Lower lobe of right lung (tissue), 2 donors: ENCODE data around the gene ENOSF1. TPM values are rescaled to one million over a fixed set of nuclear protein-coding genes. Genes with fewer than 3 reads are reported as not detected.
A peak's percentile ranks its signal among the peaks of the same experiment; 100 is the strongest.
"Not testable (repeated sequence)": the region's sequence is repeated elsewhere in the genome, so short reads cannot be mapped to it uniquely, and the experiment has no call there.

Source experiments
- ATAC-seq, 2 donors: fragments of 200-7000 bp; cut with Tn5 transposase; one replicate each; pipeline ENCODE4 v1.9.1; 2020 to 2022; ENCODE audit warnings: mild to moderate bottlenecking in 2 of 2, moderate library complexity in 2 of 2
- DNase-seq: peaks from one replicate; pipeline ENCODE4 v3.0.0-alpha.2; 2020
- H3K27ac ChIP-seq: fragments of 200-600 bp; one replicate; pipeline ENCODE4 v1.8.0; 2022
- H3K27me3 ChIP-seq: fragments of 200-600 bp; one replicate; pipeline ENCODE4 v1.8.0; 2022; ENCODE audit warnings: low read depth
- H3K36me3 ChIP-seq: fragments of 200-600 bp; one replicate; pipeline ENCODE4 v1.8.0; 2022; ENCODE audit warnings: mild to moderate bottlenecking
- H3K4me1 ChIP-seq: fragments of 200-600 bp; one replicate; pipeline ENCODE4 v1.8.0; 2022
- H3K4me3 ChIP-seq: fragments of 200-600 bp; one replicate; pipeline ENCODE4 v1.8.0; 2022; ENCODE audit warnings: mild to moderate bottlenecking
- H3K9me3 ChIP-seq: fragments of 200-600 bp; one replicate; pipeline ENCODE4 v1.8.0; 2022
- intact Hi-C: fragments of 100-400 bp; cut with DNase I; formaldehyde crosslinking; loops from one replicate; pipeline ENCODE4 v1.11.0; 2022
- total RNA-seq: library from RNA; stranded (reverse); fragmentation: NEBNext Ultra II Directional; extraction: Animal tissue kit (Norgen Biotek cat#: 25700); gene quantifications from one replicate; pipeline ENCODE4 v1.2.1, GENCODE V29; 2021
- TF ChIP-seq, protein P1 (sequence below): fragments of 200-600 bp; IDR thresholded peaks from one replicate; pipeline ENCODE4 v1.8.0; 2022; ENCODE audit warnings: antibody characterized with exemption, mild to moderate bottlenecking
- donor health status: DM: no; HTN: yes; CAD: no; lungs with severe emphysema.

The ENOSF1 gene
- total RNA-seq, 1 donor from 2014 or later = 82.2 TPM

DNA sequence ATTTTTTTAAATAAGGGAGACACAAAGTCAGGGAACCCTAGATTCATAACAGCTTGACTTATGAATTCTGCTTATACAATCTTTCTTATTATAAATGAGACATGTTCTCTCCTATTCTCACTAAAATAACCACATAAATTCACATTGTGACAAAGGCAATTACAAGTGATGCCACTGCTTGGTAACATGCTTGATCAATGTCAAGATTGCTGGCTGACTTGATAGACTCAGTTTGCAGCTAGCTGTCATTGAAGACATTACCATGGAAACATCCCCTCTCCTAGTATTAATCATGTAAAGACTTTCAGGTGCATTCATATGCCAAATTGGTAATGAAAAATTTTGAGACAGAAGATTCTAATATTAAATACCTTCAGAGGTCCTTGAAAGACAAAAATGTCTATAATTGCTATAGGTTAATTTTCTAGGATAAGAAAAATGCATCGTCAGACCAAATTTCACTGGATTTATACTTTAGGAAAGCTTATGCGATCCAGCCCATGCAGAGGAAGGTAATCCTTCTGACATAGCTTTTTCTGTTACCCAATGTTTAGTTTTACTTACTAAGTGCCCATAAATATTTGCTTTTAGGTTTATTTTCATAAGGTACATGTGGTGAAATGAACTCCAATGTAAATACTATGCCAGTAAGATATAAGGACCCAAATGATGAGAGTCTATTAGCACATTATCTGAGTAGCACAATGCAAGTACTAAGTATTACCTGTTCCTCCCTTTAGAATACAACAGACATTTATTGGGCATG, 32.6 kb upstream of the ENOSF1 start:
- no peaks in the 10 kb centered on the region for H3K9me3 ChIP-seq
- no peak for DNase-seq
- no peak for ATAC-seq
- H3K4me1 ChIP-seq = no peaks in the 10 kb centered on the region
- no peak overlapping the region for H3K4me3 ChIP-seq
- no peak overlapping the region for H3K27ac ChIP-seq
- peaks cover 59% of the 10 kb centered on the region for H3K36me3 ChIP-seq
- TF ChIP-seq, protein P1, sequence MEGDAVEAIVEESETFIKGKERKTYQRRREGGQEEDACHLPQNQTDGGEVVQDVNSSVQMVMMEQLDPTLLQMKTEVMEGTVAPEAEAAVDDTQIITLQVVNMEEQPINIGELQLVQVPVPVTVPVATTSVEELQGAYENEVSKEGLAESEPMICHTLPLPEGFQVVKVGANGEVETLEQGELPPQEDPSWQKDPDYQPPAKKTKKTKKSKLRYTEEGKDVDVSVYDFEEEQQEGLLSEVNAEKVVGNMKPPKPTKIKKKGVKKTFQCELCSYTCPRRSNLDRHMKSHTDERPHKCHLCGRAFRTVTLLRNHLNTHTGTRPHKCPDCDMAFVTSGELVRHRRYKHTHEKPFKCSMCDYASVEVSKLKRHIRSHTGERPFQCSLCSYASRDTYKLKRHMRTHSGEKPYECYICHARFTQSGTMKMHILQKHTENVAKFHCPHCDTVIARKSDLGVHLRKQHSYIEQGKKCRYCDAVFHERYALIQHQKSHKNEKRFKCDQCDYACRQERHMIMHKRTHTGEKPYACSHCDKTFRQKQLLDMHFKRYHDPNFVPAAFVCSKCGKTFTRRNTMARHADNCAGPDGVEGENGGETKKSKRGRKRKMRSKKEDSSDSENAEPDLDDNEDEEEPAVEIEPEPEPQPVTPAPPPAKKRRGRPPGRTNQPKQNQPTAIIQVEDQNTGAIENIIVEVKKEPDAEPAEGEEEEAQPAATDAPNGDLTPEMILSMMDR = no peak
- intact Hi-C loops = loop anchor here (5.0 kb wide), 1 partner anchor 87 kb away; no protein-coding TSS in a partner anchor
- no peaks in the 10 kb centered on the region for H3K27me3 ChIP-seq

DNA sequence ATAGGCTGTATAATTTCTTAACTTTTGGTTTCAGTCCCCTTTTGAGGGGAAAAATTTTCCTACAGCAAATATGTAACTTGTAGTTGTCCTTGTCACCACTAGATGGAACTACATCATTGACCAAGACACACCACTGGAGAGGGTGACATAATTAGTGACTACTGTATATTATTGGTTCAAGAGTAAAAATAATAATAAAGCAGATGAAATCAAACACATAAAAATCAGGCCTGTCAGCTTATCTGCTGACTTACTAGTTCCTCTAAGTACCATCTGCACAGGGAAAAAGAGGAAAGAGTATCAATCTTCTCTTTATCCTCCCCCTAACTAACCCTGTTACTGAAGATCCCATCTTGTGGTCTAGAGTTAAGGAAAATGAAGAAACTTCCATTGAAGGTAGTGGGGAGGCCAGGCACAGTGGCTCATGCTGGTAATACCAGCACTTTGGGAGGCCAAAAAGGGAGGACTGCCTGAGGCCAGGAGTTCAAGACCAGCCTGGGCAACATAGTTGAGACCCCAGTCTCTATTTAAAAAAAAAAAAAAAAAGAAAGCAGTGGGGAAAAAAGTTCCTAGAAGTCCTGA, 29.6 kb upstream of the ENOSF1 start:
- Histone ChIP-seq H3K27ac (no peak overlapping the region), H3K36me3 (peaks cover 85% of the 10 kb centered on the region), H3K4me3 (no peak overlapping the region), H3K4me1 (no peaks in the 10 kb centered on the region), H3K9me3 (no peaks in the 10 kb centered on the region), H3K27me3 (no peaks in the 10 kb centered on the region)
- ATAC-seq (peak; percentile 78 to 80), DNase-seq (no peak)
- intact Hi-C loops = loop anchor here (5.0 kb wide), 1 partner anchor 90 kb away; no protein-coding TSS in a partner anchor
- TF ChIP-seq, protein P1 = peak; percentile 77

DNA sequence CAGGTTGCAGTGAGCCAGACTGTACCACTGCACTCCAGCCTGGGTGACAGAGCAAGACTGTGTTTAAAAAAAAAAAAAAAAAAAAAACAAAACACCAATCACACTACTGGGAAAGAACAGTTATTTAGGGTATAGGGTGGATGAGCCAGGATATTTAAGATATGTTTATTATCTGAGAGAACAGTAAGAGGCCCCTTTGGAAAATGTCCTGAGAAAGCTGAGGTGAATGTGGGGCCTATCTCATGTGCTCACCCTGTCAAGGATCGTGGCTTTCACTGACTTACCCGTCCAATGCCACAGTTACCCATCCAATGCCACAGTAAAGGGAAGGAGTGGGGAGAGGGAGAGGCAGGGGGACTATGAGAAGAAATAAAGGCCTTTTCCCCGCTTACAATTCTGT, 19.9 kb upstream of the ENOSF1 start:
- intact Hi-C loops = no loop called here
- H3K27me3 ChIP-seq = no peaks in the 10 kb centered on the region
- TF ChIP-seq, protein P1 = no peak
- peaks cover 40% of the 10 kb centered on the region for H3K36me3 ChIP-seq
- ATAC-seq (no peak), DNase-seq (no peak)
- H3K9me3 ChIP-seq = no peaks in the 10 kb centered on the region
- no peak overlapping the region for H3K27ac ChIP-seq
- no peak overlapping the region for H3K4me3 ChIP-seq
- no peaks in the 10 kb centered on the region for H3K4me1 ChIP-seq

DNA sequence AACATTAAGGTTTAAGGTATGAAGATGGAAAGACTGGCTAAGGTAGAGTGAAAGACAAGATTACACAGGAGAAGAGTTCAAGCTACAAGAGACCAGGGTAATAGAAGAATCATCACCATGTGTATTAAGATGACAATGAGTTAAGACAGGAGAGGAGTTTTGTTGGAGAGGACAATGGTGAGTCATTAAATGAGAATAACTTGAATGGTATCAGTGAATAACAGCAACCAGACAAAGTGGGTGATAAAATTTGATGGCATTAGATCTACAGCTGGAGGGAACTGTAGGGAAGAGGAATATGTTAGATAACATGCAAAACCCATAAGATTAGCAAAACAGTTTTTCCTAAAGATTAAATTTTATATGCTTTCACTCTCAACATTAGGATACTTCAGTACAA, 18.8 kb upstream of the ENOSF1 start:
- no peak overlapping the region for H3K27ac ChIP-seq
- ATAC-seq (no peak), DNase-seq (no peak)
- H3K27me3 ChIP-seq = no peaks in the 10 kb centered on the region
- no peaks in the 10 kb centered on the region for H3K9me3 ChIP-seq
- H3K4me3 ChIP-seq = no peak overlapping the region
- H3K4me1 ChIP-seq = no peaks in the 10 kb centered on the region
- H3K36me3 ChIP-seq = peaks cover 28% of the 10 kb centered on the region
- intact Hi-C loops = no loop called here
- TF ChIP-seq, protein P1 = no peak

DNA sequence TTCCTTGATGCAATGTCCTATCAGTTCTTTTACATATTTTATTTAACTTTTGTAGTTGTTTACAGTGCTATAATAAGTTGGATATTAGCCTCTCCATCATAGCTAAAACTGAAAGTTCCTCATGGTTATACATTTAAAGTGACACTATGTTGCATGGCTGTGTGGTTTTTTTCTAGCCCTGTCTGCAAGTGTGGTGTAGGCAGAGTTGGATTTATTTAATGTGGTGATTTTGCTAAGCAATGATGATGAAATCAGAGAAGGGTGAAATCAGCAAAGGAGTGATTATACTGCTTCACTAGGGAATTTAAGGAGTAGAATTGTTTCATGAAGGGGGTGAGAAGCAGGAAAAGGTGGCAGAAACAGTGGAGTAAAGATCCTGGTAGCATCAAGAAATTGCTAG, 18.3 kb upstream of the ENOSF1 start:
- Histone ChIP-seq H3K4me3 (no peak overlapping the region), H3K4me1 (no peaks in the 10 kb centered on the region), H3K27me3 (no peaks in the 10 kb centered on the region), H3K9me3 (no peaks in the 10 kb centered on the region), H3K27ac (no peak overlapping the region), H3K36me3 (peaks cover 24% of the 10 kb centered on the region)
- TF ChIP-seq, protein P1 = no peak
- DNase-seq (no peak), ATAC-seq (no peak)
- intact Hi-C loops = no loop called here

DNA sequence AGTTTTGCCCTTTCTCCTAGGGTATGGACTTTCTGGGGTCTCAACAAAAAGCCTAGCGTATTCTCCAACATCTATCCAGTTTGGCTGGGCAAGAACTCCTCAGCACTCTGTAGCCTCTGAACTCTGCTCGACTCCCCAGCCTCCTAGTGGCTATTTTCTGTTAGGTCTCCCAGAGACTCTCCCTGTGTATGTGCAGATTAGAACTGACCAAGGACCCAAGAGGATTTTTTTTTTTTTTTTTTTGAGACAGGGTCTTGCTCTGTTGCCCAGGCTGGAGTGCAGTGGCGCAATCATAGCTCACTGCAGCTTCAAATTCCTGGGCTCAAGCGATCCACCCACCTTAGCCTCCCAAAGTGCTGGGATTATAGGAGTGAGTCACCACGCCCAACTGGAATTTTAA, 17.7 kb upstream of the ENOSF1 start:
- H3K27ac ChIP-seq, ATAC-seq, DNase-seq, H3K27me3 ChIP-seq, H3K9me3 ChIP-seq, H3K4me1 ChIP-seq, intact Hi-C loops, H3K4me3 ChIP-seq: not testable (repeated sequence)
- H3K36me3 ChIP-seq = peaks cover 19% of the 10 kb centered on the region
